ENCODE measurements around the gene ALG1.

DNA sequence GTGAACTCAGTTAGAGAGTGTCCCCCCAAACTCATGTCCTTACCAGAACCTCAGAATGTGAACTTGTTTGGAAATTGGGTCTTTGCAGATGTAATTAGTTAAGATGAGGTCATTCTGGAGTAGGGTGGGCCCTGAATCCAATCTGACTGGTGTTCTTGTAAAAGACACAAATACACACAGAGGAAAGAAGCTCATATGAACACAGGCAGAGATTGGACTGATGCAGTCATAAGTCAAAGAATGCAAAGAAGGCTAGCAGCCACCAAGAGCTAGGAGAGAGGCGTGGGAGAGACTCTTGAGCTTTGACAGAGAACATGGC, 35.8 kb upstream of the ALG1 start:
- TF ChIP-seq RCOR1 (IDR thresholded peaks at IDR 0.05; ENCODE audit: low read length), result no peak
- TF ChIP-seq, protein P1, sequence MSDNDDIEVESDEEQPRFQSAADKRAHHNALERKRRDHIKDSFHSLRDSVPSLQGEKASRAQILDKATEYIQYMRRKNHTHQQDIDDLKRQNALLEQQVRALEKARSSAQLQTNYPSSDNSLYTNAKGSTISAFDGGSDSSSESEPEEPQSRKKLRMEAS (IDR thresholded peaks at IDR 0.05; ENCODE audit: low read depth), result no peak
- TF ChIP-seq SMC3 (IDR thresholded peaks at IDR 0.05; ENCODE audit: low read depth, low read length), result no peak
- no peak for TF ChIP-seq RAD21 (IDR thresholded peaks at IDR 0.05; ENCODE audit: low read length)
- TF ChIP-seq, protein P2, sequence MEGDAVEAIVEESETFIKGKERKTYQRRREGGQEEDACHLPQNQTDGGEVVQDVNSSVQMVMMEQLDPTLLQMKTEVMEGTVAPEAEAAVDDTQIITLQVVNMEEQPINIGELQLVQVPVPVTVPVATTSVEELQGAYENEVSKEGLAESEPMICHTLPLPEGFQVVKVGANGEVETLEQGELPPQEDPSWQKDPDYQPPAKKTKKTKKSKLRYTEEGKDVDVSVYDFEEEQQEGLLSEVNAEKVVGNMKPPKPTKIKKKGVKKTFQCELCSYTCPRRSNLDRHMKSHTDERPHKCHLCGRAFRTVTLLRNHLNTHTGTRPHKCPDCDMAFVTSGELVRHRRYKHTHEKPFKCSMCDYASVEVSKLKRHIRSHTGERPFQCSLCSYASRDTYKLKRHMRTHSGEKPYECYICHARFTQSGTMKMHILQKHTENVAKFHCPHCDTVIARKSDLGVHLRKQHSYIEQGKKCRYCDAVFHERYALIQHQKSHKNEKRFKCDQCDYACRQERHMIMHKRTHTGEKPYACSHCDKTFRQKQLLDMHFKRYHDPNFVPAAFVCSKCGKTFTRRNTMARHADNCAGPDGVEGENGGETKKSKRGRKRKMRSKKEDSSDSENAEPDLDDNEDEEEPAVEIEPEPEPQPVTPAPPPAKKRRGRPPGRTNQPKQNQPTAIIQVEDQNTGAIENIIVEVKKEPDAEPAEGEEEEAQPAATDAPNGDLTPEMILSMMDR (IDR thresholded peaks at IDR 0.05), result no peak
- no peak for TF ChIP-seq EZH2phosphoT487 (IDR thresholded peaks at IDR 0.05; ENCODE audit: borderline replicate concordance, low read depth)
- no peak for TF ChIP-seq POLR2AphosphoS5 (IDR thresholded peaks at IDR 0.05; ENCODE audit: low read depth, low read length)
- TF ChIP-seq FOSL2 (IDR thresholded peaks at IDR 0.05; ENCODE audit: borderline replicate concordance, low read depth), result no peak
- TF ChIP-seq YY1 (IDR thresholded peaks at IDR 0.05; ENCODE audit: low read depth), result no peak
- TF ChIP-seq, protein P3, sequence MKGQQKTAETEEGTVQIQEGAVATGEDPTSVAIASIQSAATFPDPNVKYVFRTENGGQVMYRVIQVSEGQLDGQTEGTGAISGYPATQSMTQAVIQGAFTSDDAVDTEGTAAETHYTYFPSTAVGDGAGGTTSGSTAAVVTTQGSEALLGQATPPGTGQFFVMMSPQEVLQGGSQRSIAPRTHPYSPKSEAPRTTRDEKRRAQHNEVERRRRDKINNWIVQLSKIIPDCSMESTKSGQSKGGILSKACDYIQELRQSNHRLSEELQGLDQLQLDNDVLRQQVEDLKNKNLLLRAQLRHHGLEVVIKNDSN (IDR thresholded peaks at IDR 0.05; ENCODE audit: borderline replicate concordance, low read depth), result no peak
- no peak for TF ChIP-seq MXI1 (IDR thresholded peaks at IDR 0.05; ENCODE audit: low read depth, low read length)
- TF ChIP-seq MEF2A (IDR thresholded peaks at IDR 0.05; ENCODE audit: borderline replicate concordance, low read depth), result no peak
- no peak for TF ChIP-seq GABPA (IDR thresholded peaks at IDR 0.05; ENCODE audit: low read depth)
- TF ChIP-seq NFIC (IDR thresholded peaks at IDR 0.05; ENCODE audit: borderline replicate concordance), result no peak
